CD8-positive, alpha-beta memory T cell (primary cell): ENCODE data around the gene SOS1. TPM values are rescaled to one million over a fixed set of nuclear protein-coding genes. Genes with fewer than 3 reads are reported as not detected.
"Not testable (repeated sequence)": the region's sequence is repeated elsewhere in the genome, so short reads cannot be mapped to it uniquely, and the experiment has no call there.

Experiments used
- CTCF ChIA-PET: fragments of 350-600 bp; sonication (Branson Sonifier 250); formaldehyde crosslinking; loops from one replicate; lab custom pipeline; 2021; ENCODE audit warnings: antibody characterized with exemption; lab: Charles Lee
- POLR2A ChIA-PET: fragments of 350-600 bp; sonication (Branson Sonifier 250); formaldehyde crosslinking; loops from one replicate; lab custom pipeline; 2021; ENCODE audit warnings: antibody characterized with exemption; lab: Charles Lee
- DNase-seq, 5 donors: peaks; one replicate each; pipeline versions ENCODE4 v3.0.0 to v3.0.0-alpha.2; 2020 to 2022; ENCODE audit warnings: mixed read lengths in 1 of 5
- H3K27ac ChIP-seq: one replicate; pipeline ENCODE4 v1.7.0; 2013; ENCODE audit warnings: low read depth, mild to moderate bottlenecking, low read length, moderate library complexity
- H3K27me3 ChIP-seq: 2 replicates; pipeline ENCODE4 v1.7.0; 2013; ENCODE audit warnings: low read length, mild to moderate bottlenecking; ENCODE audit not compliant: insufficient read depth, poor library complexity, severe bottlenecking
- H3K36me3 ChIP-seq: 2 replicates; pipeline ENCODE4 v1.7.0; 2013; ENCODE audit warnings: mild to moderate bottlenecking, low read length, moderate library complexity; ENCODE audit not compliant: insufficient read depth
- H3K4me1 ChIP-seq: 2 replicates; pipeline ENCODE4 v1.7.0; 2013; ENCODE audit warnings: mild to moderate bottlenecking, low read length, moderate library complexity; ENCODE audit not compliant: insufficient read depth
- H3K4me3 ChIP-seq: 2 replicates; pipeline ENCODE4 v1.7.0; 2013; ENCODE audit warnings: mild to moderate bottlenecking, low read length
- H3K9me3 ChIP-seq: 2 replicates; pipeline ENCODE4 v1.7.0; 2013; ENCODE audit warnings: mild to moderate bottlenecking, low read length
- H3K27ac Mint-ChIP-seq, 8 donors: one replicate each; pipeline ENCODE4 v1.8.0; 2020 to 2021; ENCODE audit warnings: mixed read lengths in 8 of 8, mild to moderate bottlenecking in 6 of 8, inconsistent platforms in 3 of 8, moderate library complexity in 3 of 8
- H3K27me3 Mint-ChIP-seq, 2 donors: one replicate each; pipeline ENCODE4 v1.8.0; 2020 to 2021; ENCODE audit warnings: mixed read lengths in 2 of 2, mild to moderate bottlenecking in 1 of 2, moderate library complexity in 1 of 2
- H3K36me3 Mint-ChIP-seq, 3 donors: one replicate each; pipeline ENCODE4 v1.8.0; 2020 to 2021; ENCODE audit warnings: mixed read lengths in 3 of 3, inconsistent platforms in 1 of 3, mild to moderate bottlenecking in 1 of 3
- H3K4me1 Mint-ChIP-seq, 3 donors: one replicate each; pipeline ENCODE4 v1.8.0; 2020 to 2021; ENCODE audit warnings: mixed read lengths in 3 of 3, inconsistent platforms in 1 of 3, mild to moderate bottlenecking in 1 of 3
- H3K4me3 Mint-ChIP-seq, 7 donors: one replicate each; pipeline ENCODE4 v1.8.0; 2020 to 2021; ENCODE audit warnings: mixed read lengths in 7 of 7, mild to moderate bottlenecking in 6 of 7, moderate library complexity in 4 of 7, inconsistent platforms in 2 of 7
- H3K9me3 Mint-ChIP-seq, 5 donors: one replicate each; pipeline ENCODE4 v1.8.0; 2020 to 2022; ENCODE audit warnings: mixed read lengths in 5 of 5, mild to moderate bottlenecking in 3 of 5, moderate library complexity in 2 of 5, inconsistent platforms in 1 of 5
- polyA plus RNA-seq: library from polyadenylated mRNA; unstranded; fragments of 300-500 nt; fragmentation: Illumina TruSeq; gene quantifications from one replicate; pipeline ENCODE4 v1.2.3, GENCODE V29; 2021
- total RNA-seq, 2 experiments: library from RNA; stranded (reverse); gene quantifications; one replicate each; pipeline ENCODE4 v1.2.3, GENCODE V29; 2021

SOS1 gene
- total and polyA plus RNA-seq, 3 experiments from 2014 or later: 14.5 to 75.9 (median 72.6) TPM

- H3K4me3 Mint-ChIP-seq: no peak overlapping the region
Measured at GRCh38 chr2:39142904-39143605, 22.2 kb upstream of the SOS1 start.

GRCh38 chr2:39141334-39142271 lies 20.8 kb upstream of the SOS1 start:
- Histone ChIP-seq H3K4me1 (peaks cover 6% of the 10 kb centered on the region), H3K27ac (peak overlapping the region; percentile 59), H3K4me3 (no peak overlapping the region), H3K9me3 (no peaks in the 10 kb centered on the region), H3K27me3 (no peaks in the 10 kb centered on the region), H3K36me3 (no peaks in the 10 kb centered on the region)
- Mint-ChIP-seq H3K27me3 (peaks cover 0 to 2% of the 10 kb centered on the region in 2 donors), H3K36me3 (no peaks in the 10 kb centered on the region), H3K9me3 (no peaks in the 10 kb centered on the region), H3K4me3 (peak overlapping the region in 3 of 7 donors; percentile 9 to 49 (median 26)), H3K4me1 (peaks cover 13 to 50% (median 48%) of the 10 kb centered on the region in 3 donors), H3K27ac (peak overlapping the region in 6 of 8 donors; percentile 17 to 83 (median 50))
- ChIA-PET CTCF (interaction anchor here (1.0 to 1.8 kb wide), 4 partner anchors 14 to 86 kb away, joined by 3 to 5 read pairs (median 3); no protein-coding TSS in a partner anchor), POLR2A (interaction anchor here (1.5 kb wide), 1 partner anchor 21 kb away, joined by 4 read pairs; the partner anchor contains the start of gene SOS1)
- no peak for DNase-seq

More at GRCh38 chr2:39142904-39143605, 22.2 kb upstream of the SOS1 start:
- Histone ChIP-seq H3K4me3 (no peak overlapping the region), H3K9me3 (no peaks in the 10 kb centered on the region), H3K36me3 (no peaks in the 10 kb centered on the region), H3K27ac (peak overlapping the region; percentile 59), H3K27me3 (no peaks in the 10 kb centered on the region), H3K4me1 (no peaks in the 10 kb centered on the region)
- Mint-ChIP-seq H3K4me1 (peaks cover 5 to 41% (median 36%) of the 10 kb centered on the region in 3 donors), H3K36me3 (no peaks in the 10 kb centered on the region), H3K27me3 (peaks cover 0 to 2% of the 10 kb centered on the region in 2 donors), H3K9me3 (no peaks in the 10 kb centered on the region), H3K27ac (peak overlapping the region in 2 of 8 donors; percentile 12 to 66)
- ChIA-PET CTCF (interaction anchor here (1.2 to 1.8 kb wide), 2 partner anchors 12 to 85 kb away, joined by 3 to 5 read pairs; no protein-coding TSS in a partner anchor), POLR2A (interaction anchor here (1.5 kb wide), 1 partner anchor 22 kb away, joined by 4 read pairs; the partner anchor contains the start of gene SOS1)
- DNase-seq: no peak

GRCh38 chr2:39140948-39141333 lies 20.1 kb upstream of the SOS1 start:
- H3K27ac ChIP-seq, DNase-seq, H3K27me3 ChIP-seq, H3K36me3 ChIP-seq, H3K9me3 Mint-ChIP-seq, H3K4me3 ChIP-seq, POLR2A ChIA-PET, H3K4me3 Mint-ChIP-seq, H3K27me3 Mint-ChIP-seq, H3K36me3 Mint-ChIP-seq, H3K9me3 ChIP-seq: not testable (repeated sequence)
- peaks cover 13% of the 10 kb centered on the region for H3K4me1 ChIP-seq
- H3K27ac Mint-ChIP-seq: peak overlapping the region in 1 of 8 donors; percentile 14
- CTCF ChIA-PET: interaction anchor here (1.0 kb wide), 1 partner anchor 87 kb away, joined by 3 read pairs; no protein-coding TSS in a partner anchor
- peaks cover 18 to 55% (median 53%) of the 10 kb centered on the region in 3 donors for H3K4me1 Mint-ChIP-seq

GRCh38 chr2:39140322-39140847 lies 19.5 kb upstream of the SOS1 start:
- H3K36me3 Mint-ChIP-seq: no peaks in the 10 kb centered on the region
- H3K27ac Mint-ChIP-seq: no peak overlapping the region
- Histone ChIP-seq H3K9me3 (no peaks in the 10 kb centered on the region), H3K27me3 (no peaks in the 10 kb centered on the region), H3K4me3 (no peak overlapping the region), H3K36me3 (no peaks in the 10 kb centered on the region), H3K27ac (no peak overlapping the region), H3K4me1 (peaks cover 19% of the 10 kb centered on the region)
- no peaks in the 10 kb centered on the region for H3K9me3 Mint-ChIP-seq
- peaks cover 0 to 2% of the 10 kb centered on the region in 2 donors for H3K27me3 Mint-ChIP-seq
- POLR2A ChIA-PET: interaction anchor here (0.5 to 1.0 kb wide), 2 partner anchors 19 to 46 kb away, joined by 3 read pairs; partner anchors contain the start of gene SOS1
- H3K4me3 Mint-ChIP-seq: no peak overlapping the region
- DNase-seq: no peak
- CTCF ChIA-PET: interaction anchor here (1.0 kb wide), 1 partner anchor 87 kb away, joined by 3 read pairs; no protein-coding TSS in a partner anchor
- peaks cover 24 to 61% (median 59%) of the 10 kb centered on the region in 3 donors for H3K4me1 Mint-ChIP-seq

GRCh38 chr2:39139511-39140237 lies 18.8 kb upstream of the SOS1 start:
- H3K36me3 Mint-ChIP-seq: no peaks in the 10 kb centered on the region
- POLR2A ChIA-PET: interaction anchor here (0.5 to 1.0 kb wide), 2 partner anchors 19 to 47 kb away, joined by 3 read pairs; partner anchors contain the start of gene SOS1
- peaks cover 0 to 2% of the 10 kb centered on the region in 2 donors for H3K27me3 Mint-ChIP-seq
- H3K9me3 Mint-ChIP-seq: no peaks in the 10 kb centered on the region
- H3K27ac Mint-ChIP-seq: no peak overlapping the region
- CTCF ChIA-PET: no interaction called here
- Histone ChIP-seq H3K4me1 (peaks cover 20% of the 10 kb centered on the region), H3K27ac (no peak overlapping the region), H3K4me3 (no peak overlapping the region), H3K27me3 (no peaks in the 10 kb centered on the region), H3K36me3 (no peaks in the 10 kb centered on the region), H3K9me3 (no peaks in the 10 kb centered on the region)
- DNase-seq: no peak
- H3K4me1 Mint-ChIP-seq: peaks cover 24 to 62% (median 59%) of the 10 kb centered on the region in 3 donors
- no peak overlapping the region for H3K4me3 Mint-ChIP-seq

- Histone ChIP-seq H3K27me3 (no peaks in the 10 kb centered on the region), H3K36me3 (no peaks in the 10 kb centered on the region), H3K4me1 (peaks cover 20% of the 10 kb centered on the region), H3K9me3 (no peaks in the 10 kb centered on the region), H3K4me3 (no peak overlapping the region), H3K27ac (no peak overlapping the region)
- peaks cover 0 to 2% of the 10 kb centered on the region in 2 donors for H3K27me3 Mint-ChIP-seq
- DNase-seq: no peak
- H3K9me3 Mint-ChIP-seq: no peaks in the 10 kb centered on the region
- H3K4me3 Mint-ChIP-seq: no peak overlapping the region
- no peaks in the 10 kb centered on the region for H3K36me3 Mint-ChIP-seq
- POLR2A ChIA-PET: no interaction called here
- CTCF ChIA-PET: interaction anchor here (0.9 kb wide), 1 partner anchor 14 kb away, joined by 3 read pairs; no protein-coding TSS in a partner anchor
- H3K4me1 Mint-ChIP-seq: peaks cover 24 to 65% (median 64%) of the 10 kb centered on the region in 3 donors
- no peak overlapping the region for H3K27ac Mint-ChIP-seq
Measured at GRCh38 chr2:39138837-39139211, 18.0 kb upstream of the SOS1 start.
